IPS-18a (cell line): ENCODE data around the gene CHRNG.
"Not testable (repeated sequence)": the region's sequence is repeated elsewhere in the genome, so short reads cannot be mapped to it uniquely, and the experiment has no call there.

Source experiments
- H3K27ac ChIP-seq: one replicate; pipeline ENCODE4 v1.5.1; 2013; ENCODE audit warnings: low read length
- H3K27me3 ChIP-seq: one replicate; pipeline ENCODE4 v1.6.1; 2013; ENCODE audit warnings: mild to moderate bottlenecking, low read length; ENCODE audit not compliant: control insufficient read depth, insufficient read depth
- H3K36me3 ChIP-seq: one replicate; pipeline ENCODE4 v1.6.1; 2013; ENCODE audit warnings: low read depth, low read length; ENCODE audit not compliant: control insufficient read depth
- H3K4me1 ChIP-seq: one replicate; pipeline ENCODE4 v1.6.1; 2013; ENCODE audit warnings: low read depth, low read length; ENCODE audit not compliant: control insufficient read depth
- H3K4me3 ChIP-seq: one replicate; pipeline ENCODE4 v1.5.1; 2013; ENCODE audit warnings: low read length
- H3K9ac ChIP-seq: one replicate; pipeline ENCODE4 v1.6.1; 2013; ENCODE audit warnings: mild to moderate bottlenecking, low read length, moderate library complexity
- H3K9me3 ChIP-seq: one replicate; pipeline ENCODE4 v1.6.1; 2013; ENCODE audit warnings: low read depth, low read length; ENCODE audit not compliant: control insufficient read depth

Gene CHRNG

DNA sequence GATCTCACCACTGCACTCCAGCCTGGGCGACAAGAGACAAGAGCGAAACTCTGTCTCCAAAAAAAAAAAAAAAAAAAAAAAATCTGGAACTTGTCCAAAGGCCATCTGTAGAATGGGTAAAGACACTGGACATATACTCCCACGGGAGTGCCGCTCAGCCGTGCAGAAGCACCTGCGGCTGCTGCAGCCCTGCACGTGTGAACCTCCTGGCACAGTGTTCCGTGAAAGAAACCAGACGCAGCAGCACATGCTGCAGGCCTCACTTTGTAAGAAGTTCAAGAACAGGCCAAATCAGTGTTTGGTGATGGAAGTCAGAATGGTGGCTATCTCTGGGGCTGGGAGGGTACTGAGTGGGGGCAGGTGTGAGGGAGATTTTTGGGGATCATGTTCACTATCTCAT, 7.1 kb upstream of the CHRNG start:
- H3K9me3 ChIP-seq, result no peaks in the 10 kb centered on the region
- H3K36me3 ChIP-seq, result no peaks in the 10 kb centered on the region
- H3K9ac ChIP-seq, result no peak overlapping the region
- H3K4me1 ChIP-seq, result no peaks in the 10 kb centered on the region
- no peak overlapping the region for H3K4me3 ChIP-seq
- H3K27me3 ChIP-seq, result no peaks in the 10 kb centered on the region
- H3K27ac ChIP-seq, result no peak overlapping the region

DNA sequence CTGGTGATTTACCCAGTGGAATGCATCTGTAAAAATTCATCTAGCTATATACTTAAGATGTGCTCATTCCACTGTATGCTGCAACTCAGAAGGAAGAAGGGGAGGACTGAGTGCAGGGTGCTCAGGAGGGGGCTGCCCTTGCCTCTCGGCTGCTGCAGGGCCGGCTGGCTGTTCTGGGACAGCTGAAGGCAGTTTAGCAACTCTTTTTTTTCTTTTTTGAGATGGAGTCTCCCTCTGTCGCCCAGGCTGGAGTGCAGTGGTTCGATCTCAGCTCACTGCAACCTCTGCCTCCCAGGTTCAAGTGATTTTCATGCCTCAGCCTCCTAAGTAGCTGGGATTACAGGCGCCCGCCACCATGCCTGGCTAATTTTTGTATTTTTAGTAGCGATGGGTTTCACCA, 6.7 kb upstream of the CHRNG start:
- not testable (repeated sequence) for H3K27me3 ChIP-seq, H3K27ac ChIP-seq, H3K9me3 ChIP-seq, H3K4me1 ChIP-seq, H3K36me3 ChIP-seq, H3K9ac ChIP-seq, H3K4me3 ChIP-seq

DNA sequence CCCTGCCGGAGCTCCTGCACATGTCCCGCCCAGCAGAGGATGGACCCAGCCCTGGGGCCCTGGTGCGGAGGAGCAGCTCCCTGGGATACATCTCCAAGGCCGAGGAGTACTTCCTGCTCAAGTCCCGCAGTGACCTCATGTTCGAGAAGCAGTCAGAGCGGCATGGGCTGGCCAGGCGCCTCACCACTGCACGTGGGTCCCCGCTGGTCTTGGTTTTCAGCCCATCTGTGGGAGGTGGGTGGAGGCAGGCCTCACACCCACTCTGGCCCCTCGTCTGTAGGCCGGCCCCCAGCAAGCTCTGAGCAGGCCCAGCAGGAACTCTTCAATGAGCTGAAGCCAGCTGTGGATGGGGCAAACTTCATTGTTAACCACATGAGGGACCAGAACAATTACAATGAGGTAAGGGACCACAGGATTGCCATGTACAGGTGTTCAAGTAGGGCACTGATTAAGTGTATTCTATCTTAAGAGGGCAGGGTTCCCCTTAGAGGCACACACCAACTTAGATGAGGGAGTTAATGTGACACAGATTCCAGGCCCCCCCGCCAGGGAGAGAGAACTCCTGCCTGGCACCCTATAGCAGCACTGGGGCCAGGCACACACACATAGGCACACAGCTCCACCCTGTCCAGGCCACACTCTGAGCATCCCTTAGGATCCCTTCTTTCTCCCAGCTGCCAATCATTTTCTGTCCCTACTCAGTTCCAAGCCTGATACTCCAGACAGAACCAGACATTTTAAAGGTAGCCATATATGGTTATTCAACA, 5.4 kb upstream of the CHRNG start:
- Histone ChIP-seq H3K4me1 (peaks cover 3% of the 10 kb centered on the region), H3K4me3 (no peak overlapping the region), H3K9me3 (no peaks in the 10 kb centered on the region), H3K27ac (no peak overlapping the region), H3K36me3 (no peaks in the 10 kb centered on the region), H3K27me3 (no peaks in the 10 kb centered on the region), H3K9ac (no peak overlapping the region)

DNA sequence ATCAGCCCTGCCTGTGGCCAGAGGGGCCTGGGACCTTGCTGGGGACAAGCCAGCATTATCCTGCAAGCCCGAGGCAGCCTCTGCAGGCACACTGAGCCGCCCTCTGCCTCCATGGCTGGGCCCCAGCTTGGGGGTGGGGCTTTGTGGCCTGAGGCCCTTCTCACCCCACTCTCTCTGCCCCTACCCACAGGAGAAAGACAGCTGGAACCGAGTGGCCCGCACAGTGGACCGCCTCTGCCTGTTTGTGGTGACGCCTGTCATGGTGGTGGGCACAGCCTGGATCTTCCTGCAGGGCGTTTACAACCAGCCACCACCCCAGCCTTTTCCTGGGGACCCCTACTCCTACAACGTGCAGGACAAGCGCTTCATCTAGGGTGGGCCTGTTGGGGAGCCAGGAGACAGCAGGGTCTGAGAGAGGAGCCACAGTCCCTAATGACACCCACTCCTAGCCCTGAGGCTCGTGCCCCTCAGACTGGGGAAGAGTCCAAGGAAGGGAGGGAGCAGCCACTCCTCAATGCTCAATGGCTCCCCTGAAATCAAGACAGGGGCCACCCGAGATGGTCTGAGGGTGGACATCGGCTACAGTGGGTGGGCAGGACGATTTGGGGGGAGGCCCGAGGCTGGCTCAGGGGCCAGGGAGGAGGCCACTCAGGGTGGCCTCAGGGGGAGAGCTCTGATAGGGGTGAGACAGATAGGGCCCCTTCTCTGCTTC, 4.4 kb upstream of the CHRNG start:
- Histone ChIP-seq H3K27ac (no peak overlapping the region), H3K4me1 (peaks cover 8% of the 10 kb centered on the region), H3K27me3 (no peaks in the 10 kb centered on the region), H3K9ac (no peak overlapping the region), H3K36me3 (no peaks in the 10 kb centered on the region), H3K4me3 (no peak overlapping the region), H3K9me3 (no peaks in the 10 kb centered on the region)

DNA sequence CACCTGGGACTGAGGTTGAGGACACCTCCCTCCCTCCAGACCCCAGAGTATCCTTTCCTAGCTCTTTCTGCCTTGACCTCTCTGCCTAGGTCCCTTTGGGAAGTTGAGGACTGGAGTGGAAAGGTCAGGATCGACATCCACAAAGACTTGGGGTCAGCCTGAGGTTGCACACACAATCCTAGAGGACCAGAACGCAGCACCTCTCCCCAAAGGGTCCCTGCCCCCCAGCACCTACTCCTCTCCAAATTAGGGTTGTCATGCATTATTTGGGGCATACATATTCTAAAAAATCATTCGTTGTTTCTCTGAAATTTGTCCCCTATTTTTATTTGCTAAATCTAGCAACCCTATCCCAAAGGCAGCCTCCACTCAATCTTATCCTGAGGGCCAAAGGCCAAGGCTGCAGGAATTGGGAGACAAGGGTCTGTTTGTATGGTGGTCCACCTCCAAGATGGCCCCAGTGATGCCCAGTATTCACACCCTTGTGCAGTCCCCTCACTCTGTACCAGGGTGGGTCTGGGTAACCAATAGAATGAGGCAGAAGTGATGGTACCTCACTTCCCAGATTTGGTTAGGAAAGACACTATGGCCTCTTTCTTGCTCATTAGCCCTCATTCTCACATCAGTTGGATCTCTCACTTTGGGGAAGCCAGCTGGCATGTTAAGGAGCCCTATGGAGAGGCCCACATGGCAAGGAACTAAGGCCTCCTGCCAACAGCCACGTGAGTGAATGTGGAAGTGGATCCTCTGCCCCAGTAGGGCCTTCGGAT, 3.5 kb upstream of the CHRNG start:
- H3K36me3 ChIP-seq, result no peaks in the 10 kb centered on the region
- H3K9ac ChIP-seq, result no peak overlapping the region
- no peak overlapping the region for H3K27ac ChIP-seq
- peaks cover 8% of the 10 kb centered on the region for H3K4me1 ChIP-seq
- H3K27me3 ChIP-seq, result no peaks in the 10 kb centered on the region
- H3K4me3 ChIP-seq, result no peak overlapping the region
- H3K9me3 ChIP-seq, result no peaks in the 10 kb centered on the region

DNA sequence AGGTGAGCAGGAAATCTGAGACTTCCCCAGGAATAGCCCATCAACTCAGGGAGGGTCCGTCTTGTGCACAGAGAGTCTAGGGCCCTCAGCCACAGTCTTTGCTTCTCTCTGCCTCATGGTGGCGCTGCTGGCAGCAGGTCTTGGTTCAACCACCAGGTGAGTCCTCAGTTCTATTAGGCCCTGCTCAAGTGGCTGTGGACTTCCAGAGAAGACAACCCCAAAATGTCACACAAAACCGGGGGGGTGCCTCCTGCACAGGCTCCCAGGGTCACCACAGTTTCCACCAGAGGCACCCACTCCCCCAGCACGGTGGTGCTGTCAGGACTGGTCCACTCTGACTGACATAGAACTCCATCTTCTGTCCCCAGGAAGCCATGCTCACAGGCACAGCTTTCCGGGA, 2.4 kb upstream of the CHRNG start:
- no peaks in the 10 kb centered on the region for H3K36me3 ChIP-seq
- H3K9ac ChIP-seq, result no peak overlapping the region
- H3K27ac ChIP-seq, result no peak overlapping the region
- peaks cover 8% of the 10 kb centered on the region for H3K4me1 ChIP-seq
- no peak overlapping the region for H3K4me3 ChIP-seq
- no peaks in the 10 kb centered on the region for H3K27me3 ChIP-seq
- no peaks in the 10 kb centered on the region for H3K9me3 ChIP-seq

DNA sequence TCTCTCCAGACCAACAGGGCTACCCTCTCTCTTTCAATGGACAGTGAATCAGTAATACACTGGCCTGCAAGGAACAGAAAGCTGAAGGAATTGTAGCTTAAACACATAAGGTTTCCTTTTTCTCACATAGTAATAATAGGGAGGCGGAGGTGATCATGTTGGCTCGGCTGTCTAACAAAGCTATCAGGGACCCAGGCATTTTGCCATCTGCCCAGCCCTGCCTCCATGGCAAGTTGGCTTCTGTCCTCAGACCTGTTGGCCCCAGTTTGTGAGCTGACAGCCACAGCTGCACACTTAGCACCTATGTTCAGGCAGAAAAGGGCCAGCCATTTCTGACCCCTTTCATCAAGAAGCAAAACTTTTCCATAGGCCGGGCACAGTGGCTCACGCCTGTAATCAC, 2.0 kb upstream of the CHRNG start:
- Histone ChIP-seq H3K4me3 (no peak overlapping the region), H3K27me3 (no peaks in the 10 kb centered on the region), H3K4me1 (peaks cover 8% of the 10 kb centered on the region), H3K9ac (no peak overlapping the region), H3K36me3 (no peaks in the 10 kb centered on the region), H3K9me3 (no peaks in the 10 kb centered on the region), H3K27ac (no peak overlapping the region)

DNA sequence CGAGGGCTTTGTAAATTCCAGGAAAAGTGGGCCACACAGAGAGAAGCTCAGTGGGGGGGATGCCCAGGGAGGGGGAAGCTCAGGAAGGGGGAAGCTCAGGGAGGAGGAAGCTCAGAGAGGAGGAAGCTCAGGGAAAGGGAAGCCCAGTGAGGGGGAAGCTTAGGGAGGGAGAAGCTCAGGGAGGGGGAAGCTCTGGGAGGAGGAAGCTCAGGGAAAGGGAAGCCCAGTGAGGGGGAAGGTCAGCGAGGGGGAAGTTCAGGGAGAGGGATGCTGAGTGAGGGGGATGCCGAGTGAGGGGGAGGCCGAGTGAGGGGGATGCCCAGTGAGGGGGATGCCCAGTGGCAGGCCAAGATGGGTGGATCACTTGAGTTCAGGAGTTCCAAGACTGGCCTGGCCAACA, 821 bp upstream of the CHRNG start:
- Histone ChIP-seq H3K4me1 (peaks cover 8% of the 10 kb centered on the region), H3K36me3 (no peaks in the 10 kb centered on the region), H3K9ac (no peak overlapping the region), H3K27ac (no peak overlapping the region), H3K4me3 (no peak overlapping the region), H3K27me3 (no peaks in the 10 kb centered on the region), H3K9me3 (no peaks in the 10 kb centered on the region)

DNA sequence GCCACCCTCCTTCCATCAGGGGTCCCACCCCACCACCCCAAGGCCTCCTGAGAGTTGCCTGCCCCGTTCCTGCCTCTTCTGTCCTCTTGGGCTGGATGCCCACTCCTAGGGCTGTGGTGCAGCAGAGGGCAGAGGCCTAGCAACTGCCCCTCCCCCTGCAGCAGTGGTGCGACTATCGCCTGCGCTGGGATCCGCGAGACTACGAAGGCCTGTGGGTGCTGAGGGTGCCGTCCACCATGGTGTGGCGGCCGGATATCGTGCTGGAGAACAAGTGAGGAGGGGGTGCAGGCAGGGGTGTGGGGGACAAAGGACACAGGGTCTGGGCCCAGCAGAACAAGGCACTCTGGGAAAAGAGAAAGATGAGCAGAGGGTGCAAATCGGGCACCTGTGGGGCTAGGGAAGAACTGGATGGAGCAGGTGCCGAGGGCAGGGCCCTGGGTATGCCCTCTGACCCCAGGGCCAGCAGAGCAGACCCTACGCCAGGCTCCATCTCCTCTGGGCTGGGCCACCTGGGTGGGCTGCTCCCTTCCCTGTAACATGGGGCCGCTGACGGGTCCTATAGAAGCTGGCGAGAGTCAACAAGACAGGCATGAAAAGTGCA, 1.0 kb downstream of the CHRNG start:
- Histone ChIP-seq H3K27ac (no peak overlapping the region), H3K9ac (no peak overlapping the region), H3K27me3 (no peaks in the 10 kb centered on the region), H3K4me1 (peaks cover 8% of the 10 kb centered on the region), H3K4me3 (no peak overlapping the region), H3K9me3 (no peaks in the 10 kb centered on the region), H3K36me3 (no peaks in the 10 kb centered on the region)

DNA sequence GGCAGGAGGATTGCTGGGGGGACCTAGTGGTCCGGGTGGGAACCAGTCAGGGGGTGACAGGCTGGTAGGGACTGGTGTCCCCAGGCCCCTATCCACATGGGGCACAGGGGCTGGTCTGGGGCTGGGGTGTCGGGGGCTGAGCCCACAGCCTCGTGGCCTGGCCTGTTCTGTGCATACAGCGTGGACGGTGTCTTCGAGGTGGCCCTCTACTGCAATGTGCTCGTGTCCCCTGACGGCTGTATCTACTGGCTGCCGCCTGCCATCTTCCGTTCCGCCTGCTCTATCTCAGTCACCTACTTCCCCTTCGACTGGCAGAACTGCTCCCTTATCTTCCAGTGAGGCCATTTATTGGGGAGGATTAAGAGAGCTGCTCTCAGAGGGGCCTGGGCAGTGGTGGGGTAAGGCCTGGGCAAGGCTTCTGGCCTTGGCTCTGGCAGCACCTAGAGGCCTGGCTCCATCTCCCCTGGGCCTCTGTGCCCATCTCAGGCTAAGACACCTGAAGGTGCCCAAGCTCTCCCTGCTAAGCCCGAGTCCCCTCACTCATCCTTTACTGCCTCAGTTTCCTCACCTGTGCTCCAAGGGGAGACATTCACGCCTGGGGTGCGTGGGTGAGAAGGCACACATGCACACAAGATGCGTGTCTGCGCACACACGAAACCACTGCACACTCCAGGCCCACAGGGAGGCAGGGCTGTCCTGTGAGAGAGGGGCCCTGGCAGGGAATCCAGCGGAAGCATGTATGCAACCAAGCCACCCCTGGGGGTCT, 1.9 kb downstream of the CHRNG start:
- no peak overlapping the region for H3K27ac ChIP-seq
- no peak overlapping the region for H3K4me3 ChIP-seq
- no peaks in the 10 kb centered on the region for H3K36me3 ChIP-seq
- no peak overlapping the region for H3K9ac ChIP-seq
- H3K27me3 ChIP-seq, result no peaks in the 10 kb centered on the region
- H3K4me1 ChIP-seq, result peaks cover 8% of the 10 kb centered on the region
- H3K9me3 ChIP-seq, result no peaks in the 10 kb centered on the region
